ENCODE measurements around the gene SNHG17. TPM values are rescaled to one million over a fixed set of nuclear protein-coding genes. Genes with fewer than 3 reads are reported as not detected.
"Not testable (repeated sequence)": the region's sequence is repeated elsewhere in the genome, so short reads cannot be mapped to it uniquely, and the experiment has no call there.

Gene SNHG17
- total RNA-seq, 1 donor, result 6.9 TPM

- peaks cover 5% of the 10 kb centered on the region for H3K27me3 ChIP-seq (ENCODE audit: insufficient read depth, low read length)
- no peaks in the 10 kb centered on the region for H4K20me1 ChIP-seq (ENCODE audit: insufficient read depth, low read length)
- DNase-seq (ENCODE audit: insufficient read length, low spot score, missing footprints), result no peak
- no peak overlapping the region for H3K4me3 ChIP-seq (ENCODE audit: insufficient read depth, low read length)
- H3K4me1 ChIP-seq (ENCODE audit: insufficient read depth, low read length), result no peaks in the 10 kb centered on the region
- H3K36me3 ChIP-seq (ENCODE audit: insufficient read depth, low read length), result no peaks in the 10 kb centered on the region
- no peak overlapping the region for H3K27ac ChIP-seq (ENCODE audit: low read depth, low read length)
- H3K4me2 ChIP-seq (ENCODE audit: insufficient read depth, low read length), result no peak overlapping the region
- no peaks in the 10 kb centered on the region for H3K79me2 ChIP-seq (ENCODE audit: insufficient read depth, low read length)
- H3K9me3 ChIP-seq (ENCODE audit: low read depth, low read length), result no peaks in the 10 kb centered on the region
- no peak for TF ChIP-seq CTCF (IDR thresholded peaks at IDR 0.05; ENCODE audit: extremely low read depth, low read depth, low read length)
- no peak overlapping the region for H2AFZ ChIP-seq (ENCODE audit: low read length)
Measured at GRCh38 chr20:38466171-38466570, 31.0 kb upstream of the SNHG17 start.

DNA sequence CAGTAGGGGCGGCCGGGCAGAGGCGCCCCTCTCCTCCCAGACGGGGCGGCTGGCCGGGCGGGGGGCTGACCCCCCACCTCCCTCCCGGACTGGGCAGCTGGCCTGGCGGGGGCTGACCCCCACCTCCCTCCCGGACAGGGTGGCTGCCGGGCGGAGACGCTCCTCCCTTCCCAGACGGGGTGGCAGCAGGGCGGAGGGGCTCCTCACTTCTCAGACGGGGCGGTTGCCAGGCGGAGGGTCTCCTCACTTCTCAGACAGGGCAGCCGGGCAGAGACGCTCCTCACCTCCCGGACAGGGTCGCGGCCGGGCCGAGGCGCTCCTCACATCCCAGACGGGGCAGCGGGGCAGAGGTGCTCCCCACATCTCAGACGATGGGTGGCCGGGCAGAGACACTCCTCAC lies 26.4 kb upstream of the SNHG17 start:
- not testable (repeated sequence) for H3K4me3 ChIP-seq (ENCODE audit: insufficient read depth, low read length); H3K36me3 ChIP-seq (ENCODE audit: insufficient read depth, low read length); H3K4me2 ChIP-seq (ENCODE audit: insufficient read depth, low read length); H3K79me2 ChIP-seq (ENCODE audit: insufficient read depth, low read length); H3K9me3 ChIP-seq (ENCODE audit: low read depth, low read length); H3K27ac ChIP-seq (ENCODE audit: low read depth, low read length); H2AFZ ChIP-seq (ENCODE audit: low read length); H4K20me1 ChIP-seq (ENCODE audit: insufficient read depth, low read length); H3K4me1 ChIP-seq (ENCODE audit: insufficient read depth, low read length); H3K27me3 ChIP-seq (ENCODE audit: insufficient read depth, low read length); DNase-seq (ENCODE audit: insufficient read length, low spot score, missing footprints)

DNA sequence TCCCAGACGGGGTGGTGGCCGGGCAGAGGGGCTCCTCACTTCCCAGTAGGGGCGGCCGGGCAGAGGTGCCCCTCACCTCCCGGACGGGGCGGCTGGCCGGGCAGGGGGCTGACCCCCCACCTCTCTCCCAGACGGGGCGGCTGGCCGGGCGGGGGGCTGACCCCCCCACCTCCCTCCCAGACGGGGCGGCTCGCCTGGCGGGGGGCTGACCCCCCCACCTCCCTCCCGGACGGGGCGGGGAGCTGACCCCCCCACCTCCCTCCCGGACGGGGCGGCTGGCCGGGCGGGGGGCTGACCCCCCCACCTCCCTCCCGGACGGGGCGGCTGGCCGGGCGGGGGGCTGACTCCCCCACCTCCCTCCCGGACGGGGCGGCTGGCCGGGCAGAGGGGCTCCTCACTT lies 26.0 kb upstream of the SNHG17 start:
- not testable (repeated sequence) for H3K27me3 ChIP-seq (ENCODE audit: insufficient read depth, low read length); H3K9me3 ChIP-seq (ENCODE audit: low read depth, low read length); H3K4me3 ChIP-seq (ENCODE audit: insufficient read depth, low read length); H3K4me1 ChIP-seq (ENCODE audit: insufficient read depth, low read length); DNase-seq (ENCODE audit: insufficient read length, low spot score, missing footprints); H2AFZ ChIP-seq (ENCODE audit: low read length); H3K27ac ChIP-seq (ENCODE audit: low read depth, low read length); H3K4me2 ChIP-seq (ENCODE audit: insufficient read depth, low read length); H4K20me1 ChIP-seq (ENCODE audit: insufficient read depth, low read length); H3K79me2 ChIP-seq (ENCODE audit: insufficient read depth, low read length); H3K36me3 ChIP-seq (ENCODE audit: insufficient read depth, low read length)

GRCh38 chr20:38460631-38461030 lies 25.5 kb upstream of the SNHG17 start:
- H3K4me2 ChIP-seq (ENCODE audit: insufficient read depth, low read length); H2AFZ ChIP-seq (ENCODE audit: low read length); H3K4me3 ChIP-seq (ENCODE audit: insufficient read depth, low read length); H3K4me1 ChIP-seq (ENCODE audit: insufficient read depth, low read length); H3K27ac ChIP-seq (ENCODE audit: low read depth, low read length); H3K36me3 ChIP-seq (ENCODE audit: insufficient read depth, low read length); H3K9me3 ChIP-seq (ENCODE audit: low read depth, low read length); H4K20me1 ChIP-seq (ENCODE audit: insufficient read depth, low read length); DNase-seq (ENCODE audit: insufficient read length, low spot score, missing footprints); H3K79me2 ChIP-seq (ENCODE audit: insufficient read depth, low read length); H3K27me3 ChIP-seq (ENCODE audit: insufficient read depth, low read length): not testable (repeated sequence)

DNA sequence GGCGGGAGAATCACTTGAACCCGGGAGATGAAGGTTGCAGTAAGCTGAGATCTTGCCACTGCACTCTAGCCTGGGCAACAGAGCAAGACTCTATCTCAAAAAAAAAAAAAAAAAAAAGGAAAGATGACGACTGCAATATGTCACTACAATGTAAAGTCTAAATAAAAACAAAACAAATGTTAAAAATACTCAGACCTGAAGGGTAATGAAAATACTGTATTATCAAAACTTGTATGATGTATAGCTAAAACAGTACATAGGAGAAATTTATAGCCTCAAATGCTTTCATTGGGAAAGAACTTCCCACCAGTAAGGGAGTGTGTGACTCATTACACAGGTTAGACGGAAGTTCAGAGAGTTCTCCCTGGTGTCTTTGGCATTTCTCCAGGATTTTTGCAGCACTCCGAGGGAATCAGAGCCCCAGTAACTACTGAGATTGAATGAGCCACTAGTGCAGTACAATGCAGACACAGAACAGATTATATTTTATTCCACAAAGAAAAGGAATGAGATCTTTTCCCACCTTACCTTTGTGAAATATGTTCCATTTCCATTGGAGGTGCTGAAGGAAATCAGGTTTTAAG lies 25.0 kb upstream of the SNHG17 start:
- H3K9me3 ChIP-seq (ENCODE audit: low read depth, low read length), result no peaks in the 10 kb centered on the region
- no peak overlapping the region for H3K4me2 ChIP-seq (ENCODE audit: insufficient read depth, low read length)
- H3K36me3 ChIP-seq (ENCODE audit: insufficient read depth, low read length), result no peaks in the 10 kb centered on the region
- H2AFZ ChIP-seq (ENCODE audit: low read length), result no peak overlapping the region
- no peak for DNase-seq (ENCODE audit: insufficient read length, low spot score, missing footprints)
- H3K27me3 ChIP-seq (ENCODE audit: insufficient read depth, low read length), result no peaks in the 10 kb centered on the region
- no peak for TF ChIP-seq CTCF (IDR thresholded peaks at IDR 0.05; ENCODE audit: extremely low read depth, low read depth, low read length)
- H3K4me3 ChIP-seq (ENCODE audit: insufficient read depth, low read length), result no peak overlapping the region
- H4K20me1 ChIP-seq (ENCODE audit: insufficient read depth, low read length), result no peaks in the 10 kb centered on the region
- peaks cover 4% of the 10 kb centered on the region for H3K4me1 ChIP-seq (ENCODE audit: insufficient read depth, low read length)
- no peaks in the 10 kb centered on the region for H3K79me2 ChIP-seq (ENCODE audit: insufficient read depth, low read length)
- H3K27ac ChIP-seq (ENCODE audit: low read depth, low read length), result no peak overlapping the region

Data from osteoblast (primary cell).